ENCODE measurements around the gene ARHGAP1. TPM values are rescaled to one million over a fixed set of nuclear protein-coding genes. Genes with fewer than 3 reads are reported as not detected.
A peak's percentile ranks its signal among the peaks of the same experiment; 100 is the strongest.

The ARHGAP1 gene
- total RNA-seq, 2 experiments from 2014 or later: 45.1 to 46.8 TPM

- Mint-ChIP-seq H3K9me3 (no peaks in the 10 kb centered on the region), H3K36me3 (peaks cover 3% of the 10 kb centered on the region), H3K27ac (no peak overlapping the region), H3K4me1 (peaks cover 2% of the 10 kb centered on the region), H3K4me3 (no peak overlapping the region), H3K27me3 (no peaks in the 10 kb centered on the region)
- no peak for DNase-seq
These were observed 13.3 kb downstream of the ARHGAP1 start for GRCh38 chr11:46686886-46687795.

DNA sequence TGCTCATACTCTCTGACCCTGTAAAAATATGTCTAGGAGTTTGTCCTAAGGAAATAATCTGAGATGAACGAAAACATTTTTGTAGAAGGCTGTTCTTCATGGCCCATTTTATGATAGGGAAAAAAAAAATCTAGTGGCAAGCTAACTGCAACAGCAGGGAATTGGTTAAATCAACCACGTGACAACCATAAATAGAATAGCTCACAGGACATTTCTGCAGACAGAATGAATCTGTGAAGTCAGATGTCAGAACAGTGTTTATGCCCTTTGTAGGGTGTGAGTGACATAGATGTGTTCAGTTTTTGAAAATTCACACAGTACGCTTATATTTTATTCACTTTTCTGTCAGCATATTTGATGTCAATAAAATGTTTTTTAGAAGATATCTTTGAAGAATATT lies 16.1 kb downstream of the ARHGAP1 start:
- no peaks in the 10 kb centered on the region for H3K27me3 Mint-ChIP-seq
- no peak overlapping the region for H3K27ac Mint-ChIP-seq
- peaks cover 2% of the 10 kb centered on the region for H3K4me1 Mint-ChIP-seq
- no peak for DNase-seq
- no peak overlapping the region for H3K4me3 Mint-ChIP-seq
- no peaks in the 10 kb centered on the region for H3K36me3 Mint-ChIP-seq
- no peaks in the 10 kb centered on the region for H3K9me3 Mint-ChIP-seq

DNA sequence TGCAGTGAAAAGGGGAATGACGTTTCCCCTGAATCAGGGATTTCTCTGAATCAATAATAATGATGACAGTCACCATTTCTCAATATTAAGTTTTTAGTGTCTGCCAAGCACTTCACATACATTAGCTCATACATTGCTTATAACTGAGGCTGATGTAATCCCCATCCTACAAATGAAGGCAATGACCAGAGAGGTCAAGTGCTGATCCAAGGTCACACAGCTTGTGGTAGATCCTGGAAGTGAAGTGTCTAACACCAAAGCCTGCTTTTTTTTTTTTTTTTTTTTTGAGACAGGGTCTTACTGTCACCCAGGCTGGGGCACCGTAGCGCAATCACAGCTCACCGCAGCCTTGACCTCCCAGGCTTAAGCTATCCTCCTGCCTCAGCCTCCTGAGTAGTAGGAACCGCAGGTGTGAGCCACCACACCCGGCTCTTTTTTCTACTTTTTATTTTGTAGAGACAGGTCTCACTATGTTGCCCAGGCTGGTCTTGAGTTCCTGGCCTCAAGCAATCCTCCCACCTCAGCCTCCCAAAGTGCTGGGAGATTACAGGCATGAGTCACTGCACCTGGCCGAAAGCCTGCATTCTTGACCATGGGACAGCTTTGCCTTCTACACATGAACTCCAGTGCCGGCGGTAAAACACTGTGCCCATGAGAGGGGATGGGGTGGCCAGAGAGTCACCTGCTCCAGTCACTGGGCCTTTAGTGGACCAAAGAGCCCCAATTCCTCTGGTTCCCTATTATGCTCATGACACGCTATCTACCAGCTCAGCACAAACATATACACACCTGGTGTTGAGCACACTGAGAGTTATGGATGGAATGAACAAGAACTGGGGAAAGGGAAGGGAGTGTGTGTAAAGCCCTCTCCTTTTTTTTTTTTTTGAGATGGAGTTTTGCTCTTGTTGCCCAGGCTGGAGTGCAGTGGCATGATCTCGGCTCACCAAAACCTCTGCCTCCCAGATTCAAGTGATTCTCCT lies 17.4 kb downstream of the ARHGAP1 start:
- no peak for DNase-seq
- H3K27ac Mint-ChIP-seq: no peak overlapping the region
- H3K36me3 Mint-ChIP-seq: no peaks in the 10 kb centered on the region
- H3K4me1 Mint-ChIP-seq: peaks cover 4% of the 10 kb centered on the region
- H3K9me3 Mint-ChIP-seq: no peaks in the 10 kb centered on the region
- H3K27me3 Mint-ChIP-seq: no peaks in the 10 kb centered on the region
- no peak overlapping the region for H3K4me3 Mint-ChIP-seq

DNA sequence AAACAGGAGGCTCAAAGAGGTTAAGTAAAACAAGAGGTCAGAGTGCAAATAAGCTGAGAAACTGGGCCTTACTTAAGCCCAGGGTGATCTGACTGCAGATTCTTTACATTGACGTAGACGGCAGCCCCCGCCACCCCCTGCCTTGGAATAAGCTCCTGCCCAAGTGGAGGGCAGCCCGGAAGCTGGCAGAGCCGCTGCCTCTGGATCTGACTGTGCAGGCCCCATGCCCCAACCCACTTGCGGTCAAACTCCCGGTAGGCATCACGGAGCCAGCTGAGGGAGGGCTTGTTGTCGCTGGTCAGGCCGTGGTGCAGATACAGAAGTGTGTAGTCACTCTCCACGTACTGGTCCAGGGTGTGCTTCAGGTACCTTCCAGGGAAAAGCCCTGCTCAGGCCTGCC lies 18.6 kb downstream of the ARHGAP1 start:
- no peak for DNase-seq
- Mint-ChIP-seq H3K4me1 (peaks cover 8% of the 10 kb centered on the region), H3K36me3 (no peaks in the 10 kb centered on the region), H3K9me3 (no peaks in the 10 kb centered on the region), H3K27me3 (no peaks in the 10 kb centered on the region), H3K4me3 (no peak overlapping the region), H3K27ac (no peak overlapping the region)

DNA sequence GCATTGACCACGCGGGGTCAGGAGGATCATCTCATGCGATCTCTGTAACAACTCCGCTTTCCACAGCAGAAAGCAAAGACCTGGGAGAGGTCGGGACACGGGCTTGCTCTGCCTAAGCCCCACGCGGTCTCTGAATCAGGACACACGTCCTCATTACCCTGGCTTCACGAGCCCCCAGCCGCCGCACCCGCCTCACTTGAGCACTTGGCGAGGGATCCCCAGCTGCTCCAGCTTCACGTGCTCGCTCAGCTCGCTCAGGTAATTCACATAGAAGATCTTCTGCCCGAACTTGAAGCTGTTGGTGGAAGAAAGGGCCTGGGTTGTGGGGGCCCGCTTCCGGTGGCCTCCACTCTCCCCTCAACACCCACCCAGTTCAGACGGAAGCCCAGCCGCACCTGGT lies 19.6 kb downstream of the ARHGAP1 start:
- H3K27ac Mint-ChIP-seq: no peak overlapping the region
- DNase-seq: no peak
- no peaks in the 10 kb centered on the region for H3K27me3 Mint-ChIP-seq
- no peaks in the 10 kb centered on the region for H3K9me3 Mint-ChIP-seq
- H3K4me3 Mint-ChIP-seq: no peak overlapping the region
- H3K36me3 Mint-ChIP-seq: no peaks in the 10 kb centered on the region
- peaks cover 11% of the 10 kb centered on the region for H3K4me1 Mint-ChIP-seq

DNA sequence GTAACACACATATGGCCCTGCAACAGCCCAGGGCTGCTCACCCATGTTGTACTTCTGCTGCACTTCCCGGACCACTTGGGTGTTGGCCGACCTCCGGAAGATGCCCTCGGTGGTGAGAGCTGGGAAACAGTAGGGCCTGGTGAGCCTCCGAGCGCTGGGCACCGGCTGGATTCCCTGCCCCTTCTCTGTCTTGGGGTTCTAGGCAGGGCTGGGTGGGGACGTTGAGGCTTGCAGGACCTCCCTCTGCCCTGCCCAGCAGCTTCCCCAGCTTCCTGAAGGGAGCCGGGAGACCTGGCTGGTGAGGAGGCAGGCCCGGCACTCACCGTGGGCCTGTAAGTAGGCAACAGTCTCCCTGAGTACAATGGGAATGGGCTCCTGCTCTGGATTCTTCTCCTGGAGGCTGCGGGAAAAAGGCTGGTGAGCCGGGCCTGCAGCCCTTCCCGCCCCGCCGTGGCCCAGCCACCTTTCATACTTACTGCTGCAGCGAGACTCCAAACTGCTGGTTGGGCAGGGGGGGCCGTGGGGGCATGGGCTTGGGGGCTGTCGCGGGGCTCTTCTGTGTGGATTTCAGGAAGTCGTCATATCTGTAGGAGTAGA lies 20.2 kb downstream of the ARHGAP1 start:
- no peak for DNase-seq
- Mint-ChIP-seq H3K27me3 (no peaks in the 10 kb centered on the region), H3K36me3 (no peaks in the 10 kb centered on the region), H3K27ac (no peak overlapping the region), H3K4me3 (no peak overlapping the region), H3K9me3 (no peaks in the 10 kb centered on the region), H3K4me1 (peaks cover 14% of the 10 kb centered on the region)

GRCh38 chr11:46679241-46680163 lies 20.9 kb downstream of the ARHGAP1 start:
- Mint-ChIP-seq H3K27ac (no peak overlapping the region), H3K9me3 (no peaks in the 10 kb centered on the region), H3K36me3 (no peaks in the 10 kb centered on the region), H3K27me3 (no peaks in the 10 kb centered on the region), H3K4me3 (no peak overlapping the region), H3K4me1 (peaks cover 21% of the 10 kb centered on the region)
- no peak for DNase-seq

- no peak overlapping the region for H3K4me3 Mint-ChIP-seq
- H3K27me3 Mint-ChIP-seq: no peaks in the 10 kb centered on the region
- no peaks in the 10 kb centered on the region for H3K36me3 Mint-ChIP-seq
- peaks cover 25% of the 10 kb centered on the region for H3K4me1 Mint-ChIP-seq
- no peaks in the 10 kb centered on the region for H3K9me3 Mint-ChIP-seq
- DNase-seq: no peak
- no peak overlapping the region for H3K27ac Mint-ChIP-seq
These were observed 21.7 kb downstream of the ARHGAP1 start for GRCh38 chr11:46678741-46679130.

- H3K27me3 Mint-ChIP-seq: no peaks in the 10 kb centered on the region
- H3K36me3 Mint-ChIP-seq: no peaks in the 10 kb centered on the region
- H3K9me3 Mint-ChIP-seq: no peaks in the 10 kb centered on the region
- peak overlapping the region; percentile 22 for H3K27ac Mint-ChIP-seq
- H3K4me1 Mint-ChIP-seq: peaks cover 31% of the 10 kb centered on the region
- no peak overlapping the region for H3K4me3 Mint-ChIP-seq
- DNase-seq: no peak
These were observed 22.3 kb downstream of the ARHGAP1 start for GRCh38 chr11:46677991-46678740.

DNA sequence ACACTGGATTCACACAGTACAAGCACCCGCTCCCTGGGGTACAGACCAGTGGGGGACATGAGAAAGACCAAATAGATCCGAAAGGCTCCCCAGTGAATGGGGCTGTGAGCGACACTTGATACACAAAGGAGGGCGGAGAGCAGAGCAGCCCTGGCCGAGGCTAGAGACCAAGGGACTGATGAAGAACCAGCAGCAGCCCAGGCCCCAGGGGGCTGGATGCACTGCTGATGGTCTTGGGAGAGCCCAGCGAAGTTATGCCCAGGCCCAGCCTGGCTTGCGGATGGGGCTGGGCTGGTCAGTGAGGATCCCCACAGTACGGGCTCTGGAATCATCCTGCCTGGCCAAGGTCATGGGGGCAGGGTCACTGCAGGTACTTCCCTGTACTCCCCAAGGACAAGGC lies 23.2 kb downstream of the ARHGAP1 start:
- H3K9me3 Mint-ChIP-seq: no peaks in the 10 kb centered on the region
- peaks cover 7% of the 10 kb centered on the region for H3K36me3 Mint-ChIP-seq
- peaks cover 37% of the 10 kb centered on the region for H3K4me1 Mint-ChIP-seq
- no peak for DNase-seq
- H3K4me3 Mint-ChIP-seq: no peak overlapping the region
- no peaks in the 10 kb centered on the region for H3K27me3 Mint-ChIP-seq
- peak overlapping the region; percentile 37 for H3K27ac Mint-ChIP-seq

DNA sequence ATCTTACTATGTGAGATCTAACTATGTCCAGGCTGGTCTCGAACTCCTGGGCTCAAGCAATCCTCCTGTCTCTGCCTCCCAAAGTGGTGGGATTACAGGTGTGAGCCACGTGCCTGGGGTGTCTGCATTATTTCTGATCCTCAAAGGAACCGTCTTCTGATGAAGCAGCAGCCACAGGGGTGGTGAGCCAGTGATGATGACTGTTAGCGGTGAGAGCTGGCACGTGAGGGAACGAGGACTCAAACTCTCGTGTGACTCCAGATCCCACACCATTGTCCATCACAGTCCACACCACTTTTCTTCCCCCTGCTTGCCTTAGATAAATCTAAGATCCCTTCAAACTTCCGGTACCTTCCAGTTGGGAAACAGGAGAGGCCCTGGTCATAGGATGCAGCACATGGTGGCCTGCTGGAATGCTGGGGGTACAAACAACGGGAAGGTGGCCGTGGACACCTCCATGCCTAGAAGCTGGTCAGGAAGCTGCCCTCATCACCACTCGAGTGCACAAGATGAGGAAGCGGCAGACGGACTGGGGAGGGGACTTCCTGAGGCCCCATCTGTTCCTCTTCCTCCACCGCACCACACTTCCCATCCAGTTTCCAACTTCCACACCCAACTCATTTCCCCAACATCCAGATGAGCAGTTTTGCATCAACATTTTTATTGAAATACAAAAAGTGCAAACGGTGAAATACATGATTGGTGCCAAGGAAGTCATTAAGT lies 23.8 kb downstream of the ARHGAP1 start:
- H3K9me3 Mint-ChIP-seq: no peaks in the 10 kb centered on the region
- no peak overlapping the region for H3K27ac Mint-ChIP-seq
- DNase-seq: no peak
- H3K4me3 Mint-ChIP-seq: no peak overlapping the region
- H3K27me3 Mint-ChIP-seq: no peaks in the 10 kb centered on the region
- H3K4me1 Mint-ChIP-seq: peaks cover 43% of the 10 kb centered on the region
- H3K36me3 Mint-ChIP-seq: peaks cover 10% of the 10 kb centered on the region

GRCh38 chr11:46675949-46676348 lies 24.5 kb downstream of the ARHGAP1 start:
- Mint-ChIP-seq H3K4me1 (peaks cover 48% of the 10 kb centered on the region), H3K36me3 (peaks cover 10% of the 10 kb centered on the region), H3K4me3 (no peak overlapping the region), H3K27me3 (no peaks in the 10 kb centered on the region), H3K27ac (no peak overlapping the region), H3K9me3 (no peaks in the 10 kb centered on the region)
- DNase-seq: no peak

DNA sequence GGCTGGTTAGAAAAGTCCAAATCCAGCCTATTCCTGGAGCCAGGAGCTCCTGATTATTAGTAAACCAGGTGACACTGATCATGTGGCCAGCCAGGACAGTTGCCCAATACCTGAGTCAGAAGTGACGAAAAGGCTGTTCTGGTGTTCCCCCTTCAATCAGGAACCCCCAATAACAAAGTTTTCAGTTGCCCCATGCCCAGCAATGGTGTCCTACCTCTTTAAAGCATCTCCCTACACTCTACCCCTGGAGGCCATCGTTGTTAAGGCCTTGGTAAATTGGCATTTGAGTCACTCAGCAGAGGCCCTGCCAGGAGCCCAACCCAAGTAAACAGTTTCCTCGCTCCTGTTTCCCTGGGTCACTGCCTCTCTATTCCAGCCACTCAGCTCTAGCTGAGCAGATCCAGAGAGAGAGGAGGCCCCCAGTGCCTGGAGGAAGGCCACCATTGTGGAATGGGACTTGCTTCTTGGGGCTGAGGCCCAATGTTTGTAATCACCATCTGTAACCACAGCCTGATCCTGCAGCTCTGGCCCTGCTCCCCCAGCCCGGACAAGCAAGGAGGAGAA lies 25.0 kb downstream of the ARHGAP1 start:
- Mint-ChIP-seq H3K27ac (peak overlapping the region; percentile 86), H3K27me3 (no peaks in the 10 kb centered on the region), H3K9me3 (no peaks in the 10 kb centered on the region), H3K4me3 (no peak overlapping the region), H3K36me3 (peaks cover 10% of the 10 kb centered on the region), H3K4me1 (peaks cover 53% of the 10 kb centered on the region)
- DNase-seq: no peak
